SK-N-SH (cell line): ENCODE results near the gene RPL4. TPM values are rescaled to one million over a fixed set of nuclear protein-coding genes. Genes with fewer than 3 reads are reported as not detected.

Source experiments
- CTCF ChIA-PET: fragments of 300-600, 350-600 bp; formaldehyde crosslinking; extraction: SDS; loops from one replicate; lab custom pipeline; 2021; lab: Yijun Ruan, JAX
- POLR2A ChIA-PET: fragments of 350-600 bp; sonication (Branson Sonifier 250); formaldehyde crosslinking; extraction: SDS; loops from one replicate; lab custom pipeline; 2020; ENCODE audit warnings: antibody characterized with exemption, inconsistent platforms; lab: Yijun Ruan, JAX
- DNase-seq: peaks from one replicate; pipeline ENCODE4 v3.0.0; 2012
- H2AFZ ChIP-seq: fragments of 200-600 bp; sonication (generic); 2 replicates; pipeline ENCODE4 v1.8.1; 2016; ENCODE audit warnings: antibody characterized with exemption, mild to moderate bottlenecking, low read depth
- H3F3A ChIP-seq: fragments of 200-600 bp; sonication (generic); replicated peaks from 2 replicates; pipeline ENCODE3; 2016; ENCODE audit warnings: antibody characterized with exemption, mild to moderate bottlenecking; ENCODE audit not compliant: insufficient read depth
- H3K27ac ChIP-seq, 2 experiments: fragments of 200-500 bp in 1 of 2; fragments of 200-600 bp in 1 of 2; sonication (Bioruptor generic) in 1 of 2; sonication (generic), shearing (Covaris generic) in 1 of 2; 2 replicates each; pipeline versions ENCODE4 v1.5.1 to v1.6.1; 2014 to 2016; ENCODE audit warnings: low read depth in 2 of 2, inconsistent platforms in 1 of 2, low read length in 1 of 2, mild to moderate bottlenecking in 1 of 2, mixed read lengths in 1 of 2
- H3K27me3 ChIP-seq: fragments of 200-600 bp; sonication (generic), shearing (Covaris generic); 2 replicates; pipeline ENCODE4 v1.6.1; 2016; ENCODE audit warnings: mixed run types; ENCODE audit not compliant: insufficient read depth
- H3K36me3 ChIP-seq, 2 experiments: fragments of 200-500 bp in 1 of 2; fragments of 200-600 bp in 1 of 2; sonication (Bioruptor generic) in 1 of 2; sonication (generic) in 1 of 2; replicated peaks in 1 of 2; 2 replicates each; pipeline versions ENCODE3 to v1.5.1; 2014 to 2016; ENCODE audit warnings: low read length in 1 of 2, mild to moderate bottlenecking in 1 of 2; ENCODE audit not compliant: insufficient read depth in 2 of 2, control insufficient read depth in 1 of 2
- H3K4me1 ChIP-seq, 2 experiments: fragments of 200-500 bp in 1 of 2; fragments of 200-600 bp in 1 of 2; sonication (Bioruptor generic) in 1 of 2; sonication (generic), shearing (Covaris generic) in 1 of 2; 2 replicates each; pipeline versions ENCODE4 v1.5.1 to v1.6.1; 2014 to 2016; ENCODE audit warnings: low read depth in 1 of 2, low read length in 1 of 2, mixed run types in 1 of 2; ENCODE audit not compliant: insufficient read depth in 2 of 2, control insufficient read depth in 1 of 2
- H3K4me2 ChIP-seq: fragments of 200-600 bp; sonication (generic), shearing (Covaris generic); 2 replicates; pipeline ENCODE4 v1.6.1; 2017; ENCODE audit warnings: mixed run types
- H3K4me3 ChIP-seq, 2 experiments: fragments of 200-500 bp in 1 of 2; fragments of 200-600 bp in 1 of 2; sonication (Bioruptor generic) in 1 of 2; sonication (generic), shearing (Covaris generic) in 1 of 2; 2 replicates each; pipeline versions ENCODE4 v1.5.1 to v1.8.1; 2014 to 2016; ENCODE audit warnings: low read depth in 2 of 2, inconsistent platforms in 1 of 2, low read length in 1 of 2, mild to moderate bottlenecking in 1 of 2, mixed read lengths in 1 of 2, moderate library complexity in 1 of 2
- H3K79me2 ChIP-seq: fragments of 200-600 bp; sonication (generic); 2 replicates; pipeline ENCODE4 v1.8.1; 2017; ENCODE audit warnings: mild to moderate bottlenecking; ENCODE audit not compliant: insufficient read depth
- H3K9ac ChIP-seq: fragments of 200-600 bp; sonication (generic); 2 replicates; pipeline ENCODE4 v1.6.1; 2017; ENCODE audit warnings: mixed run types
- H3K9me2 ChIP-seq: fragments of 200-600 bp; sonication (generic); 2 replicates; pipeline ENCODE4 v1.6.1; 2017; ENCODE audit warnings: mixed run types
- H3K9me3 ChIP-seq: fragments of 200-600 bp; sonication (generic); 2 replicates; pipeline ENCODE4 v1.6.1; 2017; ENCODE audit warnings: mixed run types, mild to moderate bottlenecking, moderate library complexity
- H4K20me1 ChIP-seq: fragments of 200-600 bp; sonication (generic); 2 replicates; pipeline ENCODE4 v1.6.1; 2017; ENCODE audit warnings: mild to moderate bottlenecking, mixed run types; ENCODE audit not compliant: insufficient read depth
- ELF1 ChIP-seq: IDR thresholded peaks from 2 replicates; pipeline ENCODE4 v1.4.0; 2012
- EP300 ChIP-seq, 2 experiments: IDR thresholded peaks; 2 replicates each; pipeline versions ENCODE4 v1.4.0 to v1.6.1; 2012; ENCODE audit warnings: borderline replicate concordance in 1 of 2, low read depth in 1 of 2, low read length in 1 of 2
- FOSL2 ChIP-seq: IDR thresholded peaks from 2 replicates; pipeline ENCODE4 v1.4.0; 2012; ENCODE audit warnings: low read depth, mild to moderate bottlenecking, moderate library complexity, borderline replicate concordance
- FOXJ3 ChIP-seq: sonication (generic); formaldehyde crosslinking; IDR thresholded peaks from 2 replicates; pipeline ENCODE4 v1.5.1; 2020; ENCODE audit warnings: mild to moderate bottlenecking, missing genetic modification reagents
- MEF2A ChIP-seq: IDR thresholded peaks from 2 replicates; pipeline ENCODE4 v1.4.0; 2012; ENCODE audit warnings: low read depth, borderline replicate concordance
- POLR2AphosphoS5 ChIP-seq: IDR thresholded peaks from 2 replicates; pipeline ENCODE4 v1.6.1; 2012; ENCODE audit warnings: low read depth, low read length
- RCOR1 ChIP-seq: fragments of 150-350 bp; IDR thresholded peaks from 2 replicates; pipeline ENCODE4 v1.6.1; 2017; ENCODE audit warnings: antibody characterized with exemption, low read length
- RFX5 ChIP-seq: IDR thresholded peaks from 2 replicates; pipeline ENCODE4 v1.6.1; 2012; ENCODE audit warnings: mild to moderate bottlenecking, improper control_type of control experiment, low read length
- SIN3A ChIP-seq: IDR thresholded peaks from 2 replicates; pipeline ENCODE4 v1.6.1; 2012; ENCODE audit warnings: low read depth, mild to moderate bottlenecking, low read length, moderate library complexity, borderline replicate concordance
- SMC3 ChIP-seq: IDR thresholded peaks from 2 replicates; pipeline ENCODE4 v1.6.1; 2012; ENCODE audit warnings: low read depth, low read length, improper control_type of control experiment
- TAF1 ChIP-seq: IDR thresholded peaks from 2 replicates; pipeline ENCODE4 v1.6.1; 2012; ENCODE audit warnings: low read depth, mild to moderate bottlenecking, low read length, moderate library complexity, borderline replicate concordance
- TCF12 ChIP-seq: IDR thresholded peaks from 2 replicates; pipeline ENCODE4 v1.4.0; 2012
- TEAD4 ChIP-seq: IDR thresholded peaks from 2 replicates; pipeline ENCODE4 v1.4.0; 2012; ENCODE audit warnings: mild to moderate bottlenecking, borderline replicate concordance; ENCODE audit not compliant: insufficient read depth
- WGBS: methylation state at CpG from one replicate; pipeline ENCODE4 v1.1.6; 2017; ENCODE audit warnings: low lambda C conversion rate; 5-methylcytosine and 5-hydroxymethylcytosine counted together
- polyA plus RNA-seq, 3 experiments: library from polyadenylated mRNA; depleted of rRNA; stranded (reverse); fragments of >200 nt; gene quantifications; 2 replicates each; pipeline ENCODE4 v1.2.3, GENCODE V29; 2012
- TF ChIP-seq, protein P1 (sequence below): fragments of 200-600 bp; sonication (generic); IDR thresholded peaks from 2 replicates; pipeline ENCODE4 v1.6.1; 2017; ENCODE audit warnings: antibody characterized with exemption, mild to moderate bottlenecking, moderate library complexity
- TF ChIP-seq, protein P2 (sequence below): fragments of 150-350 bp; IDR thresholded peaks from 2 replicates; pipeline ENCODE4 v1.6.1; 2016; ENCODE audit warnings: mild to moderate bottlenecking, low read depth, low read length
- TF ChIP-seq, protein P3 (sequence below): IDR thresholded peaks from 2 replicates; pipeline ENCODE4 v1.4.0; 2012; ENCODE audit warnings: low read depth, borderline replicate concordance
- TF ChIP-seq, protein P4 (sequence below): IDR thresholded peaks from 2 replicates; pipeline ENCODE4 v1.4.0; 2012; ENCODE audit warnings: low read depth

The RPL4 gene
- polyA plus RNA-seq, 1 of the 3 experiments (the other 2 are of a cell fraction) = 3,177 TPM

DNA sequence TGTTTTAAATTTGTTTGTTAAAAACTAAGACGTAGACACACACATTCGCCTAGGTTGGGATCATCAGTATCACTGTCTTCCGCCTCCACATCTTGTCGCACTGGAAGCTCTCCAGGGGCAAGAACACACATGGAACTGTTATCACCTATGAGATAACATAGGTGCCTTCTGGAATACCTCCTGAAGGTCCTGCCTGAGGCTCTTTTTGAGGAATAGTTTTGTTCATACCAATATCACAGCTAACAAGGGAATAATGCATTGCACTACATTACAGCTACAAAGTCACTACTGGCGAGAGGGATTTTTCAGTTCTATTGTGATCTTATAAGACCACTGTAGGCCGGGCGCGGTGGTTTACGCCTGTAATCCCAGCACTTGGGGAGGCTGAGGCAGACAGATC lies 30.4 kb upstream of the RPL4 start:
- no peaks in the 10 kb centered on the region for H3K27me3 ChIP-seq
- H3K4me1 ChIP-seq = no peaks in the 10 kb centered on the region; a peak in 1 of 4 replicates
- no peaks in the 10 kb centered on the region for H3K9me2 ChIP-seq
- WGBS = 96% methylated on average over 9 of the region's 9 CpGs
- H3F3A ChIP-seq = no peaks in the 10 kb centered on the region
- H3K36me3 ChIP-seq = peaks cover 26 to 60% of the 10 kb centered on the region in 2 experiments
- H4K20me1 ChIP-seq = no peaks in the 10 kb centered on the region
- ChIA-PET CTCF (no interaction called here), POLR2A (no interaction called here)
- H3K9me3 ChIP-seq = no peaks in the 10 kb centered on the region
- H3K27ac ChIP-seq = no peak overlapping the region
- TF ChIP-seq TEAD4 (no peak), FOSL2 (no peak), EP300 (IDR thresholded peaks at IDR 0.05; ENCODE audit: borderline replicate concordance in 1 of 2, low read depth in 1 of 2, low read length in 1 of 2) (no peak), SIN3A (no peak), MEF2A (no peak), RCOR1 (no peak), SMC3 (no peak), TAF1 (no peak), FOXJ3 (CRISPR knock-in tag) (no peak), POLR2AphosphoS5 (no peak), TCF12 (no peak), RFX5 (no peak), ELF1 (no peak)
- TF ChIP-seq, protein P1, sequence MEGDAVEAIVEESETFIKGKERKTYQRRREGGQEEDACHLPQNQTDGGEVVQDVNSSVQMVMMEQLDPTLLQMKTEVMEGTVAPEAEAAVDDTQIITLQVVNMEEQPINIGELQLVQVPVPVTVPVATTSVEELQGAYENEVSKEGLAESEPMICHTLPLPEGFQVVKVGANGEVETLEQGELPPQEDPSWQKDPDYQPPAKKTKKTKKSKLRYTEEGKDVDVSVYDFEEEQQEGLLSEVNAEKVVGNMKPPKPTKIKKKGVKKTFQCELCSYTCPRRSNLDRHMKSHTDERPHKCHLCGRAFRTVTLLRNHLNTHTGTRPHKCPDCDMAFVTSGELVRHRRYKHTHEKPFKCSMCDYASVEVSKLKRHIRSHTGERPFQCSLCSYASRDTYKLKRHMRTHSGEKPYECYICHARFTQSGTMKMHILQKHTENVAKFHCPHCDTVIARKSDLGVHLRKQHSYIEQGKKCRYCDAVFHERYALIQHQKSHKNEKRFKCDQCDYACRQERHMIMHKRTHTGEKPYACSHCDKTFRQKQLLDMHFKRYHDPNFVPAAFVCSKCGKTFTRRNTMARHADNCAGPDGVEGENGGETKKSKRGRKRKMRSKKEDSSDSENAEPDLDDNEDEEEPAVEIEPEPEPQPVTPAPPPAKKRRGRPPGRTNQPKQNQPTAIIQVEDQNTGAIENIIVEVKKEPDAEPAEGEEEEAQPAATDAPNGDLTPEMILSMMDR = no peak
- TF ChIP-seq, protein P2, sequence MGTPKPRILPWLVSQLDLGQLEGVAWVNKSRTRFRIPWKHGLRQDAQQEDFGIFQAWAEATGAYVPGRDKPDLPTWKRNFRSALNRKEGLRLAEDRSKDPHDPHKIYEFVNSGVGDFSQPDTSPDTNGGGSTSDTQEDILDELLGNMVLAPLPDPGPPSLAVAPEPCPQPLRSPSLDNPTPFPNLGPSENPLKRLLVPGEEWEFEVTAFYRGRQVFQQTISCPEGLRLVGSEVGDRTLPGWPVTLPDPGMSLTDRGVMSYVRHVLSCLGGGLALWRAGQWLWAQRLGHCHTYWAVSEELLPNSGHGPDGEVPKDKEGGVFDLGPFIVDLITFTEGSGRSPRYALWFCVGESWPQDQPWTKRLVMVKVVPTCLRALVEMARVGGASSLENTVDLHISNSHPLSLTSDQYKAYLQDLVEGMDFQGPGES = no peak
- TF ChIP-seq, protein P3, sequence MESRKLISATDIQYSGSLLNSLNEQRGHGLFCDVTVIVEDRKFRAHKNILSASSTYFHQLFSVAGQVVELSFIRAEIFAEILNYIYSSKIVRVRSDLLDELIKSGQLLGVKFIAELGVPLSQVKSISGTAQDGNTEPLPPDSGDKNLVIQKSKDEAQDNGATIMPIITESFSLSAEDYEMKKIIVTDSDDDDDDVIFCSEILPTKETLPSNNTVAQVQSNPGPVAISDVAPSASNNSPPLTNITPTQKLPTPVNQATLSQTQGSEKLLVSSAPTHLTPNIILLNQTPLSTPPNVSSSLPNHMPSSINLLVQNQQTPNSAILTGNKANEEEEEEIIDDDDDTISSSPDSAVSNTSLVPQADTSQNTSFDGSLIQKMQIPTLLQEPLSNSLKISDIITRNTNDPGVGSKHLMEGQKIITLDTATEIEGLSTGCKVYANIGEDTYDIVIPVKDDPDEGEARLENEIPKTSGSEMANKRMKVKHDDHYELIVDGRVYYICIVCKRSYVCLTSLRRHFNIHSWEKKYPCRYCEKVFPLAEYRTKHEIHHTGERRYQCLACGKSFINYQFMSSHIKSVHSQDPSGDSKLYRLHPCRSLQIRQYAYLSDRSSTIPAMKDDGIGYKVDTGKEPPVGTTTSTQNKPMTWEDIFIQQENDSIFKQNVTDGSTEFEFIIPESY = no peak
- TF ChIP-seq, protein P4, sequence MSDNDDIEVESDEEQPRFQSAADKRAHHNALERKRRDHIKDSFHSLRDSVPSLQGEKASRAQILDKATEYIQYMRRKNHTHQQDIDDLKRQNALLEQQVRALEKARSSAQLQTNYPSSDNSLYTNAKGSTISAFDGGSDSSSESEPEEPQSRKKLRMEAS = no peak
- H2AFZ ChIP-seq = no peak overlapping the region
- H3K9ac ChIP-seq = no peak overlapping the region
- H3K79me2 ChIP-seq = no peaks in the 10 kb centered on the region
- no peak overlapping the region for H3K4me3 ChIP-seq
- no peak for DNase-seq
- H3K4me2 ChIP-seq = no peak overlapping the region
